HepG2 (cell line): ENCODE measurements around the gene GOLT1A. TPM values are rescaled to one million over a fixed set of nuclear protein-coding genes. Genes with fewer than 3 reads are reported as not detected.

ENCODE experiments used
- AKNA ChIP-seq: sonication (generic); formaldehyde crosslinking; IDR thresholded peaks from 2 replicates; pipeline ENCODE4 v1.4.0; 2020; ENCODE audit warnings: missing genetic modification reagents, borderline replicate concordance
- E2F2 ChIP-seq: sonication (generic); formaldehyde crosslinking; IDR thresholded peaks from 2 replicates; pipeline ENCODE4 v1.4.0; 2020; ENCODE audit warnings: missing genetic modification reagents, borderline replicate concordance
- EHMT2 ChIP-seq: fragments of 200-600 bp; sonication (generic); IDR thresholded peaks from 2 replicates; pipeline ENCODE4 v1.7.0; 2017; ENCODE audit warnings: antibody characterized with exemption, low read depth, low read length, borderline replicate concordance
- FOXO1 ChIP-seq: sonication (generic); formaldehyde crosslinking; IDR thresholded peaks from 2 replicates; pipeline ENCODE4 v1.4.0; 2020; ENCODE audit warnings: missing genetic modification reagents
- FOXP4 ChIP-seq: sonication (generic); formaldehyde crosslinking; IDR thresholded peaks from 2 replicates; pipeline ENCODE4 v1.4.0; 2020; ENCODE audit warnings: missing genetic modification reagents
- FUBP1 ChIP-seq: sonication (generic); formaldehyde crosslinking; IDR thresholded peaks from 2 replicates; pipeline ENCODE4 v1.5.1; 2020; ENCODE audit warnings: missing genetic modification reagents, mild to moderate bottlenecking, borderline replicate concordance
- GATA4 ChIP-seq: sonication (generic); IDR thresholded peaks from 2 replicates; pipeline ENCODE4 v1.6.1; 2016; ENCODE audit warnings: antibody characterized with exemption, low read depth, borderline replicate concordance
- GATAD2A ChIP-seq: IDR thresholded peaks from 2 replicates; pipeline ENCODE4 v1.6.1; 2016
- GFI1 ChIP-seq: sonication (generic); formaldehyde crosslinking; IDR thresholded peaks from 2 replicates; pipeline ENCODE4 v1.5.0; 2020; ENCODE audit warnings: missing genetic modification reagents, mild to moderate bottlenecking, borderline replicate concordance
- HMGA1 ChIP-seq: sonication (generic); formaldehyde crosslinking; conservative IDR thresholded peaks from 2 replicates; pipeline ENCODE4 v1.4.0; 2020; ENCODE audit warnings: missing genetic modification reagents
- ISX ChIP-seq: sonication (generic); formaldehyde crosslinking; conservative IDR thresholded peaks from 2 replicates; pipeline ENCODE4 v1.5.0; 2020; ENCODE audit warnings: missing genetic modification reagents
- PTBP1 ChIP-seq: fragments of 200-400 bp; formaldehyde crosslinking; IDR thresholded peaks from 2 replicates; pipeline ENCODE4 v1.6.1; 2018; ENCODE audit warnings: low read length, low read depth; ENCODE audit not compliant: poor library complexity, severe bottlenecking
- RELA ChIP-seq: sonication (generic); formaldehyde crosslinking; IDR thresholded peaks from 2 replicates; pipeline ENCODE4 v1.4.0; 2020; ENCODE audit warnings: missing genetic modification reagents
- WIZ ChIP-seq: sonication (generic); formaldehyde crosslinking; IDR thresholded peaks from 2 replicates; pipeline ENCODE4 v1.5.1; 2020; ENCODE audit warnings: mild to moderate bottlenecking, missing genetic modification reagents
- ZNF253 ChIP-seq: sonication (generic); formaldehyde crosslinking; IDR thresholded peaks from 2 replicates; pipeline ENCODE4 v1.8.0; 2022; ENCODE audit warnings: mild to moderate bottlenecking, missing genetic modification reagents, borderline replicate concordance
- ZNF30 ChIP-seq: sonication (generic); formaldehyde crosslinking; IDR thresholded peaks from 2 replicates; pipeline ENCODE4 v1.5.0; 2020; ENCODE audit warnings: mild to moderate bottlenecking, missing genetic modification reagents
- ZNF512 ChIP-seq: sonication (generic); formaldehyde crosslinking; IDR thresholded peaks from 2 replicates; pipeline ENCODE4 v1.4.0; 2020; ENCODE audit warnings: mild to moderate bottlenecking, missing genetic modification reagents
- ZSCAN31 ChIP-seq: sonication (generic); formaldehyde crosslinking; IDR thresholded peaks from 2 replicates; pipeline ENCODE4 v1.5.0; 2020; ENCODE audit warnings: low read depth, mild to moderate bottlenecking, missing genetic modification reagents
- polyA plus RNA-seq, 8 experiments: library from polyadenylated mRNA; depleted of rRNA in 3 of 8; stranded (reverse) in 7 of 8; unstranded in 1 of 8; fragments of >200 nt; fragmentation: Illumina TruSeq in 4 of 8; extraction: Trizol in 4 of 8; gene quantifications; 2 replicates each; pipeline versions ENCODE4 v1.2.1 to v1.2.3, GENCODE V29; 2011 to 2016; ENCODE audit warnings: low read depth in 4 of 8, missing spikeins in 1 of 8, mixed read lengths in 1 of 8; ENCODE audit not compliant: insufficient read depth in 1 of 8
- total RNA-seq, 5 experiments: library from RNA; depleted of rRNA; stranded (reverse); fragments of >200 nt; fragmentation: Illumina TruSeq; extraction: Trizol; gene quantifications; 2 replicates each; pipeline ENCODE4 v1.2.3, GENCODE V29; 2016; ENCODE audit warnings: low read depth in 1 of 5

The GOLT1A gene
- total and polyA plus RNA-seq, 2 of the 13 experiments (the other 11 are each of a cell fraction or from before 2014, with no cell fraction given) = 25.8 to 28.0 TPM

GRCh38 chr1:204254031-204254661, 40.4 kb upstream of the GOLT1A start (continued):
- TF ChIP-seq AKNA (CRISPR knock-in tag) (no peak), ZNF253 (CRISPR knock-in tag) (no peak), ZNF30 (CRISPR knock-in tag) (no peak; the same call in 1 of the 2 replicates), GFI1 (CRISPR knock-in tag) (peak; percentile 46; the same call in 1 of the 2 replicates), ZNF512 (CRISPR knock-in tag) (no peak), EHMT2 (no peak), RELA (CRISPR knock-in tag) (peak; percentile 25; the same call in 1 of the 2 replicates), E2F2 (CRISPR knock-in tag) (no peak), FOXO1 (CRISPR knock-in tag) (peak; percentile 95), ZSCAN31 (peak; percentile 90), FUBP1 (CRISPR knock-in tag) (no peak), ISX (no peak), FOXP4 (CRISPR knock-in tag) (peak; percentile 81), HMGA1 (CRISPR knock-in tag) (no peak), PTBP1 (no peak), WIZ (CRISPR knock-in tag) (peak; percentile 74; the same call in 1 of the 2 replicates), GATA4 (no peak; the same call in 1 of the 2 replicates), GATAD2A (CRISPR knock-in tag) (peak; percentile 95)
